Fibroblast of pulmonary artery (primary cell): Measurements from ENCODE around the gene TPST2.

ENCODE experiments used
- DNase-seq: peaks from one replicate; pipeline ENCODE4 v3.0.0-alpha.2; 2010; ENCODE audit warnings: low read depth
- H3K4me3 ChIP-seq: replicated peaks from 2 replicates; pipeline ENCODE4 v1.5.1; 2011; ENCODE audit warnings: low read depth, mild to moderate bottlenecking, control low read depth, low read length, moderate library complexity
- TF ChIP-seq, protein P1 (sequence below): IDR thresholded peaks from 2 replicates; pipeline ENCODE4 v1.5.1; 2011; ENCODE audit warnings: mild to moderate bottlenecking, control low read depth, low read length, inconsistent platforms; ENCODE audit errors: missing control alignments

Gene TPST2

DNA sequence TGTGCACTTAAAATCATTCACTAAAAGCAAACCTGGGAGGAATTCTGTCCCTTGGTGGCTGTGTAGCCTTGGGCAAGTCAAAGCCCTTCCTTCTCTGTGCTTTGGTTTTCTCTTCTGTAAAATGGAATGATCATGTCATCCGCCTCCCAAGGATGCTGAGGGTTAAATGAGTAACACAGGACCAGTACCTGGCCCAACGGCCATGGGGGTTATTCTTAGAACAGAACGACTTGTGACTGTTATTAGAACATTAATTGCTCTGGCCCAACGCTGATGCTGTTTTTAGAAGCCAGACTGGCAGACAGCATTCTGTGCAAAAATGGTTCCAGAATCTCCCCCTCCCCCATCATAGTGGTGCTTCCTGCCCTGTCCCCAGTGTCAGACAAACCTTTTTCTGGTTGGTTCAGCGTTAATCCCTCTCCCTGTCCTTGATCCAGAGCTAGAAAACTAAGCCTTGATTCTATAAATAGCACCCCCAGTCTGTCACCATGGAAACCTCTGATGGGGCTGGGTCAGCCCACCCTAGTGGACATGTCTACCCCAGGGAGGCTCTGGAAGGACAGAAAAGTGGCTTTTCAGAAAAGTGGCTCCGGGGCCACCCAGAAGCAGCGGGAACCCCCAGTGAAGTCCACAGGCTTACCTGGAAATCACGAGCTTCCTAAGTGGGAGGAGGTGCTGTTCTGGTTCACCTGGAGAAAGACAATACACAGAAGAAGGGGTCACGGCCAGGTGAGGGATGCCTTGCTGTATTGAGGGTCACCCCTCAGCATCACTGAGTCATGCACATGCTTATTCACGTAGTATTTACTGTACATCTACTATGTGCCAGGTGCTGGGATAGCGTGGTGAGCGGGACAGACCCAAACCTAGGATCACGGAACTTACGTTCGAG is 62.1 kb downstream of the TPST2 start:
- no peak for DNase-seq
- TF ChIP-seq, protein P1, sequence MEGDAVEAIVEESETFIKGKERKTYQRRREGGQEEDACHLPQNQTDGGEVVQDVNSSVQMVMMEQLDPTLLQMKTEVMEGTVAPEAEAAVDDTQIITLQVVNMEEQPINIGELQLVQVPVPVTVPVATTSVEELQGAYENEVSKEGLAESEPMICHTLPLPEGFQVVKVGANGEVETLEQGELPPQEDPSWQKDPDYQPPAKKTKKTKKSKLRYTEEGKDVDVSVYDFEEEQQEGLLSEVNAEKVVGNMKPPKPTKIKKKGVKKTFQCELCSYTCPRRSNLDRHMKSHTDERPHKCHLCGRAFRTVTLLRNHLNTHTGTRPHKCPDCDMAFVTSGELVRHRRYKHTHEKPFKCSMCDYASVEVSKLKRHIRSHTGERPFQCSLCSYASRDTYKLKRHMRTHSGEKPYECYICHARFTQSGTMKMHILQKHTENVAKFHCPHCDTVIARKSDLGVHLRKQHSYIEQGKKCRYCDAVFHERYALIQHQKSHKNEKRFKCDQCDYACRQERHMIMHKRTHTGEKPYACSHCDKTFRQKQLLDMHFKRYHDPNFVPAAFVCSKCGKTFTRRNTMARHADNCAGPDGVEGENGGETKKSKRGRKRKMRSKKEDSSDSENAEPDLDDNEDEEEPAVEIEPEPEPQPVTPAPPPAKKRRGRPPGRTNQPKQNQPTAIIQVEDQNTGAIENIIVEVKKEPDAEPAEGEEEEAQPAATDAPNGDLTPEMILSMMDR = no peak
- H3K4me3 ChIP-seq = no peak overlapping the region

DNA sequence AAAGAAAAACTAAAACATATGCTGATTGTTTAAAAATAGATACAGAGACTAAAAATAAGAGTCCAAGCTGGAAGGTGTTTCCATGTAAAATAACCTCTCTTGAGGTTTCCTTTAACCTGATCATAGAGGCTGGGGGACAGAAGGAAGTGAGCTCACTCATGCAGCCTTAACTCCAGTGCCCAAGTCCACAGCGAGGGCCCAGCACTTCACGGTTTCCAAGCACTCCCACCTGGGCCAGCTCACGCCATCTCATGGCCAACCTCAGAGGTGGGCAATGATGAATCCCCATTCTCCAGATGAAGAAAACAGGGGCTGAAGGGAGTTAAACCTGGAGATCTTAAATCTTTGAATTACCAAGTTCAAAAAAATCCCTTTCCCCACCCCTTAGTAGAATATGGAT is 62.8 kb downstream of the TPST2 start:
- TF ChIP-seq, protein P1 = no peak
- DNase-seq = no peak
- no peak overlapping the region for H3K4me3 ChIP-seq

DNA sequence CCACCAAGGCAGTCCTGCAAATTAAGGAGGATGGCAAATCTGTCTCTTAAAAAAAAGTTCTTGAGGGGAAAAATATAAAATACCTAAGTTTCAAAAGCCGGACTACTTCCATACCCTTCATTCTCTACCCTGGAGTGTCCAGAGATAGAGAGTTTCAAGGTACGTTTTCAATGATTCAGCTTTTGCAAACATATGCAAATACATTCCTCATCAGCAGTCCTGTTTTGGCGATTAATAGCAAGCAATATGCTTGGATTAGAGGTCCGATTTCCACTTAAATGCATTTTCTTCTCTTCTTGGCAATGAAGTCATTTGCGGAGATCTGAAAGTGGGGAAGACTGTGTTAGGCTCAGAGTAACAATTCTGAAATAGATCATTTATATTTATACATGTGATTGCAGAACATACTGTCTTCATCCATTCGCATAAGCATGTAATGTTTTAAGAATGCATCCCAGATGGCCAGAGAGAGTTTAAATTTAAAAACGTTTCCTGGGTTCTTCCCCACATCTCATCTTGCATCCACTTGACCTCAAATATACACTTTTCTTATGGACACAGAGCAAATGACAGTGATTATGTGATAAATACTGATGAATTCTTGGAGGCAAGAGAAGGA is 63.9 kb downstream of the TPST2 start:
- TF ChIP-seq, protein P1 = no peak
- DNase-seq = no peak

DNA sequence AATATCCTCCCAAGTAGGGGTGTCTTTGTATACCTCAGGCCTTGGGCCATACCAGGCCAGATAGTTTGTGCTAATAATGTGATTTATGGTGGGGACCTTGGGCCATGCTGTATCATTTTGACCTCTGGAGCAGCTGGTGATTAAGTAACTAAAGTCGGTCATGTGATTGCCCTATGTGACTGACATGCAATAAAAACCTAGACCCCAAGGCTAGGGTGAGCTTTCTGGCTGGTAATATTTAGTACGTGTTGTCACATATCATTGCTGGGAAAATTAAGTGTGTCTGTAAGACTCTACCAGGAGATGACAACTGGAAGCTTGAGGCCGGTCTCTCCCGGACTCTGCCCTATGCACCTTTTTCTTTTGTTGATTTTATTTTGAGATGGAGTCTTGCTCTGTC is 65.1 kb downstream of the TPST2 start:
- no peak for DNase-seq

More for the DNA sequence above, 63.9 kb downstream of the TPST2 start:
- no peak overlapping the region for H3K4me3 ChIP-seq

DNA sequence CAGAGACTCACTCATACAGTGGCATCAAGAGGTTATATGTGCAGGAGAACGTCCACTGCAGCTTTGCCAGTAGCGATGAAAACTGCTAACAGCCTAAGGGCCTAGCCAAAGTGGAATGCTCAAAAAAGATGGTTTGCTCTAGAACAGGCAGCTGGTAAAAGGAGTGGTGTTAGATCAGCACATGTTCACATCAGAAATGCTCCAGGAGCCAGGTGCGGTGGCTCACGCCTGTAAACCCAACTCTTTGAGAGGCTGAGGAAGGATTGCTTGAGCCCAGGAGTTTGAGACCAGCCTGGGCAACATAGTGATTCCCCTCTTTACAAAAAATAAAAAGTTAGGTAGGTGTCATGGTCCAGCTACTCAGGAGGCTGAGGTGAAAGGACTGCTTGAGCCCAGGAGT is 67.3 kb downstream of the TPST2 start:
- TF ChIP-seq, protein P1 = no peak
- no peak for DNase-seq
- no peak overlapping the region for H3K4me3 ChIP-seq

More for the DNA sequence above, 65.1 kb downstream of the TPST2 start:
- TF ChIP-seq, protein P1 = no peak
- no peak overlapping the region for H3K4me3 ChIP-seq

DNA sequence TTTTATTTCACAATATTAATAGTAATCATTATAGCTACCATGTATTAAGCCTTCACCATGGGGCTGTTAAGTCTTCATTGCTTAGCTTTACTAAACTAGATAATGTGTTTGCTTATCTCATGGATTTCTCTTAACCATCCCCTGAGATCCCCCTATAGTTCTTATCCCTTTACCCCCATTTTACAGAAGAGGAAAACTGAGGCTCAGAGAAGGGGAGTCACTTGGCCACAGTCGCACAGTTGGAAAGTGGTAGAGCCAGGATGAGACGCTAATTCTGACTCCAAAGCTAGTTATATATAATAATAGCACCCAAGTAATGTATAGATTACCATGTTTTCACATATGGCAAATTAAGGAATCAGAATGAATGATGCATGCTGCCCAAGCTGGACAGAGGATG is 67.9 kb downstream of the TPST2 start:
- TF ChIP-seq, protein P1 = no peak
- no peak overlapping the region for H3K4me3 ChIP-seq
- DNase-seq = no peak
